ENCODE results near the gene FOXP1.
A peak's percentile ranks its signal among the peaks of the same experiment; 100 is the strongest.

The FOXP1 gene

DNA sequence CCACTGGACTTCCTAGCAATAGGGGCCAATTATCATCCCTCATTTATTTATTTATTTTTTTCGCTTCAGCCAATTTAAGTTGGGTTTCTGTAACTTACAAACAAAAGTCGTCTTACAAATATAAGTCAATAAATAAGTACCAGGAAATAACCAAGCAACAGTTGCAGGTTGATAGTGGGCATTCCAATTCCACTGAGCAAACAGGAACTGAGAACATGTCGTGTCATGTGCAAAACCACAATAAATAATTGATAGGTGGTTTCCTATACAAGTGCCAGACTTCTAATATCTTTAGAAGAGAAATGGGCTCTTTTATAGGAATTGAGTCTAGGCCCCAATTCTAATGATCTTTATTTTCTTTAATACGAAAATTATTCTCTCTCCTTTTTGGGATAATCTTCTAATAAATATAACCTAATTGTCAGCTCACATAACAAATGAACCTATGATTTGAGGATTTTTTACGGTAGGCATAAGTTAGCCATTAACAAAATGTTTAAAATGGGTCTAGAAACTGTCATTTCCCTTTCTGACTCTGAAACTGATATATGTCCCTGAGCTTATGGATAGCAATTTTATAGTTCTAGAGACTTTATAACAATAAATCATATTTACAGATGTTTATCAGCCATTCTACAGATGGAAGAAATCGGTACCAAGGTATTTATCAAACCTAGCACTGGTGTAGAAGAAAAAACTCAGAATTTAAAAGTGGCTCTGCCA lies 571.8 kb downstream of the FOXP1 start:
- Histone ChIP-seq H3K4me2 (ENCODE audit: low read length) (peak overlapping the region; percentile 80), H3K4me1 (ENCODE audit: low read length) (peaks cover 65% of the 10 kb centered on the region), H2AFZ (ENCODE audit: low read depth, low read length) (no peak overlapping the region), H4K20me1 (ENCODE audit: insufficient read depth, low read length) (peaks cover 66% of the 10 kb centered on the region), H3K27me3 (ENCODE audit: low read depth, low read length) (no peaks in the 10 kb centered on the region), H3K9ac (ENCODE audit: low read length) (peak overlapping the region; percentile 66), H3K9me3 (ENCODE audit: insufficient read depth, low read length) (no peaks in the 10 kb centered on the region; the same call in 1 of the 2 replicates), H3K4me3 (ENCODE audit: low read length) (peak overlapping the region; percentile 63), H3K36me3 (replicated peaks; ENCODE audit: low read depth, low read length) (peaks cover 40% of the 10 kb centered on the region), H3K79me2 (ENCODE audit: low read length) (peaks cover 89% of the 10 kb centered on the region), H3K27ac (ENCODE audit: low read length) (peak overlapping the region; percentile 94)
- no peak for TF ChIP-seq EZH2phosphoT487 (IDR thresholded peaks at IDR 0.05; ENCODE audit: low read depth)
- TF ChIP-seq, protein P1, sequence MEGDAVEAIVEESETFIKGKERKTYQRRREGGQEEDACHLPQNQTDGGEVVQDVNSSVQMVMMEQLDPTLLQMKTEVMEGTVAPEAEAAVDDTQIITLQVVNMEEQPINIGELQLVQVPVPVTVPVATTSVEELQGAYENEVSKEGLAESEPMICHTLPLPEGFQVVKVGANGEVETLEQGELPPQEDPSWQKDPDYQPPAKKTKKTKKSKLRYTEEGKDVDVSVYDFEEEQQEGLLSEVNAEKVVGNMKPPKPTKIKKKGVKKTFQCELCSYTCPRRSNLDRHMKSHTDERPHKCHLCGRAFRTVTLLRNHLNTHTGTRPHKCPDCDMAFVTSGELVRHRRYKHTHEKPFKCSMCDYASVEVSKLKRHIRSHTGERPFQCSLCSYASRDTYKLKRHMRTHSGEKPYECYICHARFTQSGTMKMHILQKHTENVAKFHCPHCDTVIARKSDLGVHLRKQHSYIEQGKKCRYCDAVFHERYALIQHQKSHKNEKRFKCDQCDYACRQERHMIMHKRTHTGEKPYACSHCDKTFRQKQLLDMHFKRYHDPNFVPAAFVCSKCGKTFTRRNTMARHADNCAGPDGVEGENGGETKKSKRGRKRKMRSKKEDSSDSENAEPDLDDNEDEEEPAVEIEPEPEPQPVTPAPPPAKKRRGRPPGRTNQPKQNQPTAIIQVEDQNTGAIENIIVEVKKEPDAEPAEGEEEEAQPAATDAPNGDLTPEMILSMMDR (IDR thresholded peaks at IDR 0.05; ENCODE audit: low read depth, low read length), result no peak

DNA sequence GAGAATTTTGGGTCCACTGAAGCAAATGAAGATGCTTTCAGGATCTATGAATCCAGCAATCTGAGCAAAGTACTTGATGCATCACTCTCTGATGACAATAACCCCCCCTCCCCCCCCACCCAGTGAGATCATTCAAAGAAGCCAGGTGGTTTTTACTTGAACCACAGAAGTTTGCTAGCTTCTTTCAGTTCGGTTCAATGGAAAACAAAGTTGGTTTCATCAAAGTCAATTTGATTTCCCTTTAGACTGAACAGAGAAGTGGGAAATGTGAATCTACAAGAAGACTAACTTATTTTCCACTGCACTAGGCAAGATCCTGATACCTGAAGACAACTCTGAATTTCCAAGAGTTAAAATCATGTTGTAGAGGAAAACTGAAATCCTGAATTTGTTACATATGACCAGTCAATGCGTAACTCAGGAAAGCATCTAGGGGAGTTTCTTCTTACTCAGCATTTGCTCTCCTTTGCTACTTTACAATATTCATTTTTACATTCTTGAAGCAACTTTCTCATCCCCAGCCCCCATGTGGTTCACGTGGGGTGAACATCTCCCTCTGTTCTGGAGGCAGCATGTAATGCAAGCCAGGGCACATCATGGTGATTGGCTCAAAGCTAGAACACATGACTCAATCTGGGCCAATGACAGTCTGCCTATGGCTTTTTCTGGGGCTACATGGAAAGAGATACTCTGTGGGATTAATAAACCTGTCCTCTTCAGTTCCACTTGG lies 572.6 kb downstream of the FOXP1 start:
- H3K36me3 ChIP-seq (replicated peaks; ENCODE audit: low read depth, low read length), result peaks cover 32% of the 10 kb centered on the region
- H3K27ac ChIP-seq (ENCODE audit: low read length), result peak overlapping the region; percentile 94
- peaks cover 65% of the 10 kb centered on the region for H4K20me1 ChIP-seq (ENCODE audit: insufficient read depth, low read length)
- H3K4me1 ChIP-seq (ENCODE audit: low read length), result peaks cover 73% of the 10 kb centered on the region
- peak overlapping the region; percentile 80 for H3K4me2 ChIP-seq (ENCODE audit: low read length)
- H3K9me3 ChIP-seq (ENCODE audit: insufficient read depth, low read length), result no peaks in the 10 kb centered on the region; the same call in 1 of the 2 replicates
- H3K4me3 ChIP-seq (ENCODE audit: low read length), result peak overlapping the region; percentile 63
- no peak overlapping the region for H2AFZ ChIP-seq (ENCODE audit: low read depth, low read length)
- peak overlapping the region; percentile 66 for H3K9ac ChIP-seq (ENCODE audit: low read length)
- no peak for TF ChIP-seq EZH2phosphoT487 (IDR thresholded peaks at IDR 0.05; ENCODE audit: low read depth)
- TF ChIP-seq, protein P1 (IDR thresholded peaks at IDR 0.05; ENCODE audit: low read depth, low read length), result no peak
- no peaks in the 10 kb centered on the region for H3K27me3 ChIP-seq (ENCODE audit: low read depth, low read length)
- peaks cover 89% of the 10 kb centered on the region for H3K79me2 ChIP-seq (ENCODE audit: low read length)

- peak overlapping the region; percentile 55 for H3K4me2 ChIP-seq (ENCODE audit: low read length)
- H4K20me1 ChIP-seq (ENCODE audit: insufficient read depth, low read length), result peaks cover 90% of the 10 kb centered on the region
- H2AFZ ChIP-seq (ENCODE audit: low read depth, low read length), result no peak overlapping the region
- TF ChIP-seq EZH2phosphoT487 (IDR thresholded peaks at IDR 0.05; ENCODE audit: low read depth), result no peak
- TF ChIP-seq, protein P1 (IDR thresholded peaks at IDR 0.05; ENCODE audit: low read depth, low read length), result no peak
- H3K9ac ChIP-seq (ENCODE audit: low read length), result peak overlapping the region; percentile 26; the same call in 1 of the 2 replicates
- no peaks in the 10 kb centered on the region for H3K9me3 ChIP-seq (ENCODE audit: insufficient read depth, low read length)
- H3K27ac ChIP-seq (ENCODE audit: low read length), result peak overlapping the region; percentile 46
- H3K36me3 ChIP-seq (replicated peaks; ENCODE audit: low read depth, low read length), result peaks cover 33% of the 10 kb centered on the region
- H3K79me2 ChIP-seq (ENCODE audit: low read length), result peaks cover 96% of the 10 kb centered on the region
- H3K4me3 ChIP-seq (ENCODE audit: low read length), result peak overlapping the region; percentile 20; the same call in 1 of the 2 replicates
- peaks cover 97% of the 10 kb centered on the region for H3K4me1 ChIP-seq (ENCODE audit: low read length)
- H3K27me3 ChIP-seq (ENCODE audit: low read depth, low read length), result no peaks in the 10 kb centered on the region
Measured at GRCh38 chr3:71008350-71008935, 575.1 kb downstream of the FOXP1 start.

Measured in OCI-LY3 (cell line).